ENCODE data around the gene PATE2.

PATE2 gene

DNA sequence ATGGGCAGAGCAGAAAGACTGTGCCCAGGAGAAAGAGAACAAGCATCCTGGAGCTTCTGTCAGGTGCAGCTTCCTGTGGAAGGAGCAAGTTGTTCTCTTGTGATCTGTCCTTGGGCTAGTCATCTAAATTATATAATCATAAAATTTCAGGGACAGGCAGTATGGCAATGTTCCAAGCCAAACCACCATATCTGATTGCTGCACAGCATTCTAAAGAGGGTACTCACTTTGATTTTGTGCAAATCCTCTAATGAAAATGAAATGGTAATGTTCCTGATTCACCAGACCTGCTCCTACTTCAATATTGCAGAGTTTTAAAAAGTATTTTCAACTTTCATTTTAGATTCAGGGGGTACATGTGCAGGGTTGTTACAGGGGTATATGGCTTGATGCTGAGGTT lies at the start of gene PATE2:
TSS of gene PATE2 (minus strand) at position 101 of the 400 bp plus-strand sequence. CDS start at position 46, 55 bp downstream.
- TF ChIP-seq, protein P1, sequence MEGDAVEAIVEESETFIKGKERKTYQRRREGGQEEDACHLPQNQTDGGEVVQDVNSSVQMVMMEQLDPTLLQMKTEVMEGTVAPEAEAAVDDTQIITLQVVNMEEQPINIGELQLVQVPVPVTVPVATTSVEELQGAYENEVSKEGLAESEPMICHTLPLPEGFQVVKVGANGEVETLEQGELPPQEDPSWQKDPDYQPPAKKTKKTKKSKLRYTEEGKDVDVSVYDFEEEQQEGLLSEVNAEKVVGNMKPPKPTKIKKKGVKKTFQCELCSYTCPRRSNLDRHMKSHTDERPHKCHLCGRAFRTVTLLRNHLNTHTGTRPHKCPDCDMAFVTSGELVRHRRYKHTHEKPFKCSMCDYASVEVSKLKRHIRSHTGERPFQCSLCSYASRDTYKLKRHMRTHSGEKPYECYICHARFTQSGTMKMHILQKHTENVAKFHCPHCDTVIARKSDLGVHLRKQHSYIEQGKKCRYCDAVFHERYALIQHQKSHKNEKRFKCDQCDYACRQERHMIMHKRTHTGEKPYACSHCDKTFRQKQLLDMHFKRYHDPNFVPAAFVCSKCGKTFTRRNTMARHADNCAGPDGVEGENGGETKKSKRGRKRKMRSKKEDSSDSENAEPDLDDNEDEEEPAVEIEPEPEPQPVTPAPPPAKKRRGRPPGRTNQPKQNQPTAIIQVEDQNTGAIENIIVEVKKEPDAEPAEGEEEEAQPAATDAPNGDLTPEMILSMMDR (IDR thresholded peaks at IDR 0.05; ENCODE audit: extremely low read depth, missing control alignments): no peak
- DNase-seq (ENCODE audit: low spot score): no peak

DNA sequence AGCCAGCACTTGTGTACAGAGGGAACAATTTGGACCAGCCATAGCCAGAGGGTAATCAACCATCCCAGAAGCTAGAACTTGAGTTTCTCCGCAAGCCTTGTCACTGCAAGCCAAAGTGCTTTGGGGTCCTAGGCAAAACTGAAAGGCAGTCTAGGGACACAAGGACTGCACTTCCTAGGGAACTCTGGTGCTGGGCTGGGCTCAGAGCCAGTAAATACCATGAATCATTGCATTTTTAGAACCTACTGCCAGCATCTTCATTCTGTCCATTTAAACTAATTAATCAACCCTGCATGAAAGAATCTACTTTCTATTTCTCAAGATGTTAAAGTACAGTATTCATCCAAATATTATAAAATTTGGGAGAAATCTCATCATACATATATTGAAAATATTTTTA lies 29.3 kb upstream of the PATE2 start:
- TF ChIP-seq, protein P1 (IDR thresholded peaks at IDR 0.05; ENCODE audit: extremely low read depth, missing control alignments): no peak
- DNase-seq (ENCODE audit: low spot score): no peak

DNA sequence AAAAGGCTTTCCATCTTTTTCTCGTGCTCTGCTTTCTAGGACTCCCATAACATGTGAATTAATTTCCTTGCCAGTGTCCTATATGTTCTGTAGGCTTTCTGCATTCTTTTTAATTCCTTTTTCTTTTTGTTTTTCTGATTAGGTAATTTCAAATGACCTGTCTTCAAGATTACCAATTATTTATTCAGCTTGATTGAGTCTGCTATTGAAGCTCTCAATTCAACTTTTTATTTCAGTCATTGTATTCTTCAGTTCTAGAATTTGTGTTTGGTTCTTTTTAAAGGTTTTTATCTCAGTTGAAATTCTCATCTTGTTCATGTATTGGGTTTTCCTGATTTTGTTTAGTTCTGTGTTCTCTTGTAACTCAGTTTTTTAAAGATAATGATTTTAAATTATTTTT lies 23.8 kb upstream of the PATE2 start:
- TF ChIP-seq, protein P1 (IDR thresholded peaks at IDR 0.05; ENCODE audit: extremely low read depth, missing control alignments): no peak
- no peak for DNase-seq (ENCODE audit: low spot score)

DNA sequence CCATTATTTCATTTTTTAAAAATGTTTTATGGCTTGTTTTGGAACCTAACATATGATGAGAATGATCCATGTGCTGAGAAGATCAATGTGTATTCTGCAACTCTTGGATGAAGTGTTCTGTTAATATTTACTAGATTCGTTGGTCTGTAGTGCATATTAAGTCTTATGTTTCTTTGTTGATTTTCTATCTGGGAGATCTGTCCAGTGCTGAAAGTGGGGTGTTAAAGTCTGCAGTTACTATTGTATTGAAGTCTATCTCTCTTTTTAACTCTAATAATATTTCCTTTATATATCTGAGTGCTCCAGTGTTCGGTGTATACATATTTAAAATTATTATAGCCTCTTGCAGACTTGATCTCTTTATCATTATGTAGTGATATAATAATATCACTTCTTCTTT lies 21.2 kb upstream of the PATE2 start:
- TF ChIP-seq, protein P1 (IDR thresholded peaks at IDR 0.05; ENCODE audit: extremely low read depth, missing control alignments): no peak
- no peak for DNase-seq (ENCODE audit: low spot score)

DNA sequence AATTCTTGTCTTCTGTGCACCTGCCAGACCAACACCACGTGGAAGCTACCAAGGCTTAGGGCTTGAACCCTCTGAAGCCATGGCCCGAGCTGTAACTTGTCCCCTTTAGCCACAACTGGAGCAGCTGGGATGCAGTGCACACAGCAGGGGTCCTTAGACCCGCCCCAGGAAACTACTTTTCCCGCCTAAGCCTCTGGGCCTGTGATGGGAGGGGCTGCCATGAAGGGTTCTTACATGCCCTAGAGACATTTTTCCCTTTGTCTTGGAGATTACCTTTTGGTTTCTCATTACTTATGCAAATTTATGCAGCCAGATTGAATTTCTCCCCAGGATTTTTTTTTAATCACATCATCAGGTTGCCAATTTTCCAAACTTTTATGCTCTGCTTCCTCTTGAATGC lies 19.0 kb upstream of the PATE2 start:
- DNase-seq (ENCODE audit: low spot score): no peak
- TF ChIP-seq, protein P1 (IDR thresholded peaks at IDR 0.05; ENCODE audit: extremely low read depth, missing control alignments): no peak

DNA sequence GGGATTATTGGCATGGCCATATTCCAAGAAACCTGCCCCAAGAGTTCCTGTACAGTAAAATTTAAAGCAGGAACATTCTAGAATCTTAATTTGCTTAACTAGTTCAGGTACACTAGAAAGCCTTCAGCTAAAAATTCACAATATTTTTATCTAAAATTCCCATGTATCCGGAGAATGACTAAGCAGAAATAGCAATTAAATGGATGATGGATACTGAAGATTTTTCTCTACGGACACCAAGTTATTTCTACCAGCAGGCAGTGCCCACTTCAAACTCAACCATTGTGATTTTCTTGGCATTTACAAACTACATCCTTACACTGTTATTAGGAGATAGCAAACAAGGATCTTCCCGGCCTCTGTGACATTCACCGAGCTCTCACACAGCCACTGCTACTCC lies 12.2 kb upstream of the PATE2 start:
- DNase-seq (ENCODE audit: low spot score): no peak
- TF ChIP-seq, protein P1 (IDR thresholded peaks at IDR 0.05; ENCODE audit: extremely low read depth, missing control alignments): no peak

DNA sequence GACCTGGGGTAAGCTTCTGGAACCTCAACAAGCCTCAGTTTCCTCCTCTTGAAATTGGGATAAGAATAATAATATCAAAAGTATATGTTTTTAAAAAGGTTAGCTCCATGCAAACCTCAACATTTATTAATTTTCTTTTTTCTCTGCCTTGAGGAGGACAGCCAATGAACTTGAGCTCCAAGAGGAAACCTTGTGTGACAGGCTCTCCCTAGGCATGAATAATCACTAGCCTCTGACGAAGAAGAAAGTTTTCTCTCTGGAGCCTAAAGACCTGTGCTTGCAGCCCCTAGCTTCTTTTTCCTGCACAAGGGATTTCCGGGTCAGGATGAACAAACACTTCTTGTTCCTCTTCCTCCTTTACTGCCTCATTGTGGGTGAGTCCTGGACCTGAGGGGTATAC lies 9.2 kb upstream of the PATE2 start, which contains the start of gene PATE3:
TSS of gene PATE3 (plus strand) at position 301 of the 400 bp plus-strand sequence. CDS start at position 326, 25 bp downstream.
- TF ChIP-seq, protein P1 (IDR thresholded peaks at IDR 0.05; ENCODE audit: extremely low read depth, missing control alignments): no peak

More for the DNA sequence above, 9.2 kb upstream of the PATE2 start, which contains the start of gene PATE3:
- no peak for DNase-seq (ENCODE audit: low spot score)

All from GM20000 (cell line).